ENCODE measurements around the gene GPR156.

GRCh38 chr3:120212505-120212904 is 72.5 kb downstream of the GPR156 start:
- TF ChIP-seq CTCF (IDR thresholded peaks at IDR 0.05), result no peak
- no peak for TF ChIP-seq POLR2A (IDR thresholded peaks at IDR 0.05)
- no peak for TF ChIP-seq EP300 (IDR thresholded peaks at IDR 0.05)
